Caco-2 (cell line): ENCODE data around the gene DACT1. TPM values are rescaled to one million over a fixed set of nuclear protein-coding genes. Genes with fewer than 3 reads are reported as not detected.

Experiments used
- BruUV-seq: library from RNA; stranded (reverse); fragments of 400-500 nt; replicated peaks from 2 replicates; lab custom pipeline; 2021; lab: Mats Ljungman, UMichigan
- CTCF ChIA-PET: fragments of 300-600 bp; sonication (Branson Sonifier 250); formaldehyde crosslinking; loops from one replicate; lab custom pipeline; 2022; ENCODE audit warnings: antibody characterized with exemption; lab: Charles Lee
- POLR2A ChIA-PET: fragments of 300-600 bp; sonication (Branson Sonifier 250); formaldehyde crosslinking; loops from one replicate; lab custom pipeline; 2022; ENCODE audit warnings: antibody characterized with exemption; lab: Charles Lee
- DNase-seq, 2 experiments: peaks; one replicate each; pipeline versions ENCODE4 v3.0.0 to v3.0.0-alpha.2; 2020 to 2022
- H3K27me3 ChIP-seq: replicated peaks from 2 replicates; pipeline ENCODE4 v1.6.0; 2011; ENCODE audit warnings: low read length; ENCODE audit not compliant: control insufficient read depth, insufficient read depth
- H3K36me3 ChIP-seq: 2 replicates; pipeline ENCODE4 v1.5.1; 2011; ENCODE audit warnings: low read length; ENCODE audit not compliant: control insufficient read depth, insufficient read depth
- H3K4me1 ChIP-seq: fragments of 250-450 bp; sonication (Bioruptor Pico); 2 replicates; pipeline ENCODE4 v1.5.1; 2020; ENCODE audit warnings: mild to moderate bottlenecking
- H3K4me3 ChIP-seq: 2 replicates; pipeline ENCODE4 v1.5.1; 2011; ENCODE audit warnings: low read depth, mild to moderate bottlenecking, control low read depth, low read length
- H3K9me3 ChIP-seq: fragments of 250-450 bp; sonication (Bioruptor Pico); 2 replicates; pipeline ENCODE4 v1.5.1; 2020; ENCODE audit warnings: mild to moderate bottlenecking, moderate library complexity
- H3K27ac Mint-ChIP-seq: one replicate; pipeline ENCODE4 v1.8.0; 2022; ENCODE audit warnings: mixed read lengths; ENCODE audit not compliant: unreplicated experiment
- H3K27me3 Mint-ChIP-seq: one replicate; pipeline ENCODE4 v1.8.0; 2022; ENCODE audit warnings: mixed read lengths; ENCODE audit not compliant: insufficient read depth, unreplicated experiment
- H3K36me3 Mint-ChIP-seq: one replicate; pipeline ENCODE4 v1.8.0; 2022; ENCODE audit warnings: mild to moderate bottlenecking, mixed read lengths; ENCODE audit not compliant: insufficient read depth, unreplicated experiment
- H3K4me1 Mint-ChIP-seq: one replicate; pipeline ENCODE4 v1.8.0; 2022; ENCODE audit warnings: low read depth, mixed read lengths; ENCODE audit not compliant: unreplicated experiment
- H3K4me3 Mint-ChIP-seq: one replicate; pipeline ENCODE4 v1.8.0; 2022; ENCODE audit warnings: mild to moderate bottlenecking, moderate library complexity, mixed read lengths; ENCODE audit not compliant: unreplicated experiment
- H3K9me3 Mint-ChIP-seq: one replicate; pipeline ENCODE4 v1.8.0; 2022; ENCODE audit warnings: mixed read lengths; ENCODE audit not compliant: unreplicated experiment
- CTCF ChIP-seq, 2 experiments: fragments of 200-600 bp in 1 of 2; IDR thresholded peaks; 1 replicate in 1 of 2; 2 replicates in 1 of 2; pipeline versions ENCODE4 v1.5.1 to v1.8.0; 2011 to 2022; ENCODE audit warnings: antibody characterized with exemption in 1 of 2, control low read depth in 1 of 2, inconsistent platforms in 1 of 2, low read depth in 1 of 2, low read length in 1 of 2, mild to moderate bottlenecking in 1 of 2, moderate library complexity in 1 of 2; ENCODE audit not compliant: insufficient read depth in 1 of 2, severe bottlenecking in 1 of 2, unreplicated experiment in 1 of 2
- intact Hi-C: fragments of 100-400 bp; cut with micrococcal nuclease; formaldehyde crosslinking; loops from one replicate; pipeline ENCODE4 v1.10.0; 2022; ENCODE audit not compliant: unreplicated experiment
- total RNA-seq: library from RNA; stranded (reverse); gene quantifications from 2 replicates; pipeline ENCODE4 v1.2.3, GENCODE V29; 2022

Gene DACT1
- total RNA-seq, 1 experiment from 2014 or later: 0.23 TPM

DNA sequence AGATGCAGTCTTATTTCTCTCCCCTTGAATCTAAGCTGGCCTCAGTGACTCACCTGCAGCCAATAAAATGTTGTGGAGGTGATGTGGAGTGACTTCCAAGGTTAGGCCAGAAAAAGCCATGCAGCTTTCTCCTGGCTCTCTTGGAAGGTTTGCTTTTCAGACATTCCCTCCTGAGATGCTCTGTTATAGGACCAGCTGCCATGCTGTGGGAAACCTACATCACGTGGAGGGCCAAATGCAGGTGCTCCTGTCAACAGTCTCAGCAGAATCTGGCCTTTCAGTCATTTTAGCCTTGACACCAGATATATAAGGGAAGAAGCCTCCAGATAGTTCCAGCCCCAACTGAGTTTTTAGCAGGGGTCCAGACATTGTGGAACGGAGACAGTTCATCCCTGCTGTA is 38.1 kb upstream of the DACT1 start:
- H3K4me1 Mint-ChIP-seq: no peaks in the 10 kb centered on the region
- H3K27me3 Mint-ChIP-seq: no peaks in the 10 kb centered on the region
- no peak for TF ChIP-seq CTCF (IDR thresholded peaks at IDR 0.05; ENCODE audit: insufficient read depth in 1 of 2, low read depth in 1 of 2, low read length in 1 of 2, severe bottlenecking in 1 of 2, unreplicated experiment in 1 of 2)
- Histone ChIP-seq H3K27me3 (no peaks in the 10 kb centered on the region), H3K9me3 (no peaks in the 10 kb centered on the region), H3K36me3 (no peaks in the 10 kb centered on the region), H3K4me3 (no peak overlapping the region), H3K4me1 (no peaks in the 10 kb centered on the region)
- CTCF ChIA-PET: no interaction called here
- intact Hi-C loops: no loop called here
- no TSS peak for BruUV-seq
- DNase-seq: no peak
- H3K36me3 Mint-ChIP-seq: no peaks in the 10 kb centered on the region
- no peak overlapping the region for H3K4me3 Mint-ChIP-seq
- no peak overlapping the region for H3K27ac Mint-ChIP-seq
- H3K9me3 Mint-ChIP-seq: no peaks in the 10 kb centered on the region
- POLR2A ChIA-PET: no interaction called here

GRCh38 chr14:58605465-58605864 is 32.3 kb upstream of the DACT1 start:
- DNase-seq: no peak
- BruUV-seq: no TSS peak
- Mint-ChIP-seq H3K4me1 (no peaks in the 10 kb centered on the region), H3K36me3 (no peaks in the 10 kb centered on the region), H3K4me3 (no peak overlapping the region), H3K27ac (no peak overlapping the region), H3K27me3 (peaks cover 3% of the 10 kb centered on the region), H3K9me3 (no peaks in the 10 kb centered on the region)
- H3K4me3 ChIP-seq: no peak overlapping the region
- no peaks in the 10 kb centered on the region for H3K36me3 ChIP-seq
- ChIA-PET POLR2A (no interaction called here), CTCF (no interaction called here)
- no peaks in the 10 kb centered on the region for H3K27me3 ChIP-seq
- TF ChIP-seq CTCF (IDR thresholded peaks at IDR 0.05; ENCODE audit: insufficient read depth in 1 of 2, low read depth in 1 of 2, low read length in 1 of 2, severe bottlenecking in 1 of 2, unreplicated experiment in 1 of 2): no peak
- intact Hi-C loops: no loop called here
- no peaks in the 10 kb centered on the region for H3K4me1 ChIP-seq
- H3K9me3 ChIP-seq: no peaks in the 10 kb centered on the region

- Histone ChIP-seq H3K4me1 (no peaks in the 10 kb centered on the region), H3K27me3 (no peaks in the 10 kb centered on the region), H3K9me3 (no peaks in the 10 kb centered on the region), H3K4me3 (no peak overlapping the region), H3K36me3 (no peaks in the 10 kb centered on the region)
- no peak for TF ChIP-seq CTCF (IDR thresholded peaks at IDR 0.05; ENCODE audit: insufficient read depth in 1 of 2, low read depth in 1 of 2, low read length in 1 of 2, severe bottlenecking in 1 of 2, unreplicated experiment in 1 of 2)
- CTCF ChIA-PET: interaction anchor here (0.6 kb wide), 1 partner anchor 9 kb away, joined by 3 read pairs; no protein-coding TSS in a partner anchor
- no TSS peak for BruUV-seq
- no peaks in the 10 kb centered on the region for H3K9me3 Mint-ChIP-seq
- intact Hi-C loops: no loop called here
- no peak overlapping the region for H3K27ac Mint-ChIP-seq
- no peaks in the 10 kb centered on the region for H3K36me3 Mint-ChIP-seq
- no peak for DNase-seq
- H3K4me3 Mint-ChIP-seq: no peak overlapping the region
- no peaks in the 10 kb centered on the region for H3K4me1 Mint-ChIP-seq
- H3K27me3 Mint-ChIP-seq: peaks cover 3% of the 10 kb centered on the region
- POLR2A ChIA-PET: no interaction called here
Measured at GRCh38 chr14:58607131-58607951, 30.4 kb upstream of the DACT1 start.
